ENCODE results near the gene CCDC27.

The CCDC27 gene

GRCh38 chr1:3718764-3719163 is 33.5 kb upstream of the CCDC27 start:
- DNase-seq: no peak

GRCh38 chr1:3721955-3722465 is 30.2 kb upstream of the CCDC27 start:
- DNase-seq: no peak

- DNase-seq: no peak
These were observed 29.4 kb upstream of the CCDC27 start for GRCh38 chr1:3722846-3723245.

- peak; percentile 81 to 83 for DNase-seq
These were observed 27.7 kb upstream of the CCDC27 start for GRCh38 chr1:3724416-3725030.

GRCh38 chr1:3725366-3725765 is 26.9 kb upstream of the CCDC27 start:
- no peak for DNase-seq

GRCh38 chr1:3727042-3727824 is 25.0 kb upstream of the CCDC27 start:
- DNase-seq: peak in 1 of 2 donors; percentile 16

- DNase-seq: no peak
These were observed 24.1 kb upstream of the CCDC27 start for GRCh38 chr1:3727825-3728776.

- no peak for DNase-seq
These were observed 22.4 kb upstream of the CCDC27 start for GRCh38 chr1:3729594-3730542.

- DNase-seq: no peak
These were observed 21.6 kb upstream of the CCDC27 start for GRCh38 chr1:3730543-3731247.

- no peak for DNase-seq
These were observed 20.4 kb upstream of the CCDC27 start for GRCh38 chr1:3731583-3732433.

- no peak for DNase-seq
These were observed 19.7 kb upstream of the CCDC27 start for GRCh38 chr1:3732434-3733093.

- DNase-seq: no peak
These were observed 19.0 kb upstream of the CCDC27 start for GRCh38 chr1:3733094-3733882.

- DNase-seq: no peak
These were observed 18.2 kb upstream of the CCDC27 start for GRCh38 chr1:3733883-3734589.

GRCh38 chr1:3734602-3735001 is 17.6 kb upstream of the CCDC27 start:
- no peak for DNase-seq

GRCh38 chr1:3735027-3735681 is 17.1 kb upstream of the CCDC27 start:
- DNase-seq: no peak

- no peak for DNase-seq
These were observed 16.6 kb upstream of the CCDC27 start for GRCh38 chr1:3735688-3736087.

- DNase-seq: no peak
These were observed 16.1 kb upstream of the CCDC27 start for GRCh38 chr1:3736131-3736561.

- DNase-seq: no peak
These were observed 15.5 kb upstream of the CCDC27 start for GRCh38 chr1:3736708-3737107.
